Kidney (tissue), 14 donors: ENCODE data around the gene PAM16. TPM values are rescaled to one million over a fixed set of nuclear protein-coding genes. Genes with fewer than 3 reads are reported as not detected.

ENCODE experiments used
- DNase-seq, 5 donors: peaks; one replicate each; pipeline ENCODE4 v3.0.0-alpha.2; 2013 to 2020
- FAIRE-seq: peaks from 2 replicates; lab custom pipeline; 2012; peaks lifted over from hg19 to GRCh38; lab: Jason Lieb, UNC
- H3K27ac ChIP-seq, 2 donors: one replicate each; pipeline ENCODE4 v1.7.0; 2013; ENCODE audit warnings: low read depth in 2 of 2, low read length in 2 of 2, inconsistent platforms in 1 of 2
- H3K27me3 ChIP-seq: one replicate; pipeline ENCODE4 v1.7.1; 2013; ENCODE audit warnings: low read length, inconsistent platforms; ENCODE audit not compliant: control insufficient read depth, insufficient read depth
- H3K36me3 ChIP-seq, 3 donors: one replicate each; pipeline versions ENCODE4 v1.7.0 to v1.7.1; 2013; ENCODE audit warnings: low read length in 3 of 3, control low read depth in 1 of 3, inconsistent platforms in 1 of 3; ENCODE audit not compliant: insufficient read depth in 3 of 3, control insufficient read depth in 2 of 3
- H3K4me1 ChIP-seq, 3 donors: one replicate each; pipeline versions ENCODE4 v1.7.0 to v1.7.1; 2013; ENCODE audit warnings: low read length in 3 of 3, inconsistent platforms in 1 of 3, low read depth in 1 of 3; ENCODE audit not compliant: control insufficient read depth in 2 of 3, insufficient read depth in 2 of 3
- H3K4me3 ChIP-seq, 3 donors: one replicate each; pipeline versions ENCODE4 v1.7.0 to v1.8.1; 2013; ENCODE audit warnings: low read length in 3 of 3, control low read depth in 1 of 3, inconsistent platforms in 1 of 3
- H3K9ac ChIP-seq, 3 donors: one replicate each; pipeline versions ENCODE4 v1.7.0 to v1.7.1; 2013; ENCODE audit warnings: low read length in 3 of 3, control low read depth in 1 of 3, inconsistent platforms in 1 of 3
- H3K9me3 ChIP-seq, 3 donors: one replicate each; pipeline versions ENCODE4 v1.7.0 to v1.7.1; 2013; ENCODE audit warnings: low read length in 3 of 3, control low read depth in 1 of 3, inconsistent platforms in 1 of 3; ENCODE audit not compliant: control insufficient read depth in 2 of 3, insufficient read depth in 1 of 3
- intact Hi-C: fragments of 100-400 bp; cut with DNase I; formaldehyde crosslinking; loops from one replicate; pipeline ENCODE4 v1.11.1; 2022
- polyA plus RNA-seq: library from polyadenylated mRNA; stranded (reverse); fragments of 350-450 nt; fragmentation: Illumina TruSeq; extraction: RNeasy Lipid Tissue Mini Kit (QIAGEN cat#74804); gene quantifications from one replicate; pipeline ENCODE4 v1.2.3, GENCODE V29; 2014; ENCODE audit warnings: low read depth, low replicate concordance; ENCODE audit not compliant: insufficient read depth
- total RNA-seq: library from RNA; stranded (reverse); fragmentation: NEBNext Ultra II Directional; extraction: Animal tissue kit (Norgen Biotek cat#: 25700); gene quantifications from one replicate; pipeline ENCODE4 v1.2.1, GENCODE V29; 2021
- TF ChIP-seq, protein P1 (sequence below): IDR thresholded peaks from 3 replicates; pipeline ENCODE4 v1.5.1; 2012; ENCODE audit warnings: mild to moderate bottlenecking, moderate library complexity, borderline replicate concordance; ENCODE audit not compliant: insufficient read depth; ENCODE audit errors: extremely low read depth
- donor health status: control.
- donor health status: control.
- donor health status: control.
- donor health status: control.
- donor health status: control.
- donor health status: DM: yes; HTN: yes; CAD: no.
- donor health status: Normal renal cell carcinoma (clear cell type).

Gene PAM16
- total and polyA plus RNA-seq, 2 donors from 2014 or later = 29.4 to 61.1 TPM

DNA sequence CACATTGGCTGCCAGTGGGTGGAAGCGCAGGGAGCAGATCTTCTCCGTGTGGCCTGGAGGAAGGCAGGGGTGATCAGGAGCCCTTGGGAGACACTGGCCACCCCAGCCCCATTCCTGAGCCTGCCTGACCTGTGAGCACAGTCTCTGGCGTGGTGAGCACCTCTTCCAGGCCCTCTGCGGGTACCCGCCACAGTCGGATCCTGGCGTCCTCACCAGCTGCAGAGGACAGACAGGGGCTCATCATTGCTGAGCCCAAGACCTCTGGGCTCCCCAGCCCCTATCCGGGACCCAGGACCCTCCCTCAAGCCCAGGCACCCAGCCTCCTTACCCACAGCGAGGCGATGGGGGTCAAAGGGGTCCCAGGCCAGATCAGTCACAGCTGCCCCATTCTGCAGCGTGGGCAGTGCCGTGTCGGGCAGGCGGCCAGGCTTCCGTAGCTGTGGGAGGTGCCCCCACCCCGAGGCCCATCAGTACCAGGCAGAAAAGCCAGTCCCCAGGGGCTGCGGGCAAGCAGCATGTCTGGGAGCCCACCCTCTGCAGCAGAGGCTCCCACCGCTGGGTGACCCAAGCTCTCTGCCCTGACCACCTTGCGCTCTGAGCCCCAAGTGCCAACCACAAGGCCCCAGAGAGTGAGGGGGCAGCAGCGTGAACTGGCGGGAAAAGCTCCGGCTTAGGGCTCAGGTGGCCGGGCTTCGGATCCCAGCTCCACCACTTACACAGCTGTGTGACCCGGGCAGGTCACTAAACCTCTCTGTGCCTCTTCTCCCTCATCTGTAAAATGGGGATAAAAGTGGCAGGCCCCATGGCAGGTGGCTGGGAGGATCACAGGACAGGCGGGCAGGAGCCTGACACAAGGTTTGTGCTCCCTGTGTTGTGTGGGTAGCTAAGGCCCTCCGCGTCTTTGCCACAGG, 10.2 kb upstream of the PAM16 start:
- Histone ChIP-seq H3K36me3 (peaks cover 0 to 2% (median 0%) of the 10 kb centered on the region in 3 donors), H3K9me3 (no peaks in the 10 kb centered on the region), H3K27me3 (no peaks in the 10 kb centered on the region), H3K4me3 (no peak overlapping the region), H3K27ac (no peak overlapping the region), H3K4me1 (no peaks in the 10 kb centered on the region), H3K9ac (no peak overlapping the region)
- TF ChIP-seq, protein P1, sequence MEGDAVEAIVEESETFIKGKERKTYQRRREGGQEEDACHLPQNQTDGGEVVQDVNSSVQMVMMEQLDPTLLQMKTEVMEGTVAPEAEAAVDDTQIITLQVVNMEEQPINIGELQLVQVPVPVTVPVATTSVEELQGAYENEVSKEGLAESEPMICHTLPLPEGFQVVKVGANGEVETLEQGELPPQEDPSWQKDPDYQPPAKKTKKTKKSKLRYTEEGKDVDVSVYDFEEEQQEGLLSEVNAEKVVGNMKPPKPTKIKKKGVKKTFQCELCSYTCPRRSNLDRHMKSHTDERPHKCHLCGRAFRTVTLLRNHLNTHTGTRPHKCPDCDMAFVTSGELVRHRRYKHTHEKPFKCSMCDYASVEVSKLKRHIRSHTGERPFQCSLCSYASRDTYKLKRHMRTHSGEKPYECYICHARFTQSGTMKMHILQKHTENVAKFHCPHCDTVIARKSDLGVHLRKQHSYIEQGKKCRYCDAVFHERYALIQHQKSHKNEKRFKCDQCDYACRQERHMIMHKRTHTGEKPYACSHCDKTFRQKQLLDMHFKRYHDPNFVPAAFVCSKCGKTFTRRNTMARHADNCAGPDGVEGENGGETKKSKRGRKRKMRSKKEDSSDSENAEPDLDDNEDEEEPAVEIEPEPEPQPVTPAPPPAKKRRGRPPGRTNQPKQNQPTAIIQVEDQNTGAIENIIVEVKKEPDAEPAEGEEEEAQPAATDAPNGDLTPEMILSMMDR = no peak
- intact Hi-C loops = loop anchor here (5.0 kb wide), 1 partner anchor 41 kb away; no protein-coding TSS in a partner anchor
- DNase-seq (peak in 2 of 5 donors; percentile 52 to 73), FAIRE-seq (no peak)

DNA sequence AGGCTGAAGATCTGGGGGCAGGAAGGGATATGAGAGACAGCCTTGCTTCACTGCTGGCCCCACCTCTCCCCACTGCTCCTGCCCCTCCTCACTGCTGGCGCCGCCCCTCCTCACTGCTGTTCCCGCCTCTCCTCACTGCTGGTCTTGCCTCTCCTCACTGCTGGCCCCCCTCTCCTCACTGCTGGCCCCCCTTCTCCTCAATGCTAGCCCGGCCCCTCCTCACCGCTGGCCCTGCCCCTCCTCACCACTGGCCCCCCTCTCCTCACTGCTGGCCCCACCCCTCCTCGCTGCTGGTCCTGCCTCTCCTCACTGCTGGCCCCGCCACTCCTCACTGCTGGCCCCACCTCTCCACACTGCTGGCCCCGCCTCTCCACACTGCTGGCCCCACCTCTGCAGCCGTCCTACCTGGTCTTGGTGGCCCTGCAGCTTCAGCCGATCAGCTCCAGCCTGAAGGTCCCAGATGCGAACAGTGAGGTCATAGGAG, 9.5 kb upstream of the PAM16 start:
- Histone ChIP-seq H3K4me1 (no peaks in the 10 kb centered on the region), H3K9me3 (no peaks in the 10 kb centered on the region), H3K36me3 (peaks cover 0 to 2% (median 0%) of the 10 kb centered on the region in 3 donors), H3K4me3 (no peak overlapping the region), H3K27ac (no peak overlapping the region), H3K27me3 (no peaks in the 10 kb centered on the region), H3K9ac (no peak overlapping the region)
- FAIRE-seq (no peak), DNase-seq (peak in 4 of 5 donors; percentile 62 to 84 (median 69))
- TF ChIP-seq, protein P1 = no peak
- intact Hi-C loops = loop anchor here (5.0 kb wide), 1 partner anchor 42 kb away; no protein-coding TSS in a partner anchor

DNA sequence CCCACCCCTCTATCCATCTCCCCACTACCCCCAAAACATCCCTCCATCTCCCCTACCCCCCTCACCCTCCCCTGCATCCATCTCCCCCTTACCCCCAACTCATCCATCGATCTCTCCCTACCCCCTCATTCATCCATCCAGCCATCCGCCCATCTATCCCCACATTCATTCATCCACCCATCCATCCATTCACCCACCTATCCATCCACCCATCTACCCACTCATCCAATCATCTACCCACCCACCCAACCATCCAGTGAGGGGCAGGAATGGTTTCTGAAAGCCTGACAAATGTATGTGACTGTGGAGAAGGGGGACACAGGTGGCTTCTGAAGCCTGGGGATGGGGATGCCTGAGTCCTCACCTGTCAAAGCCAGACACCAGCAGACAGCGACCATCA, 8.8 kb upstream of the PAM16 start:
- Histone ChIP-seq H3K27ac (no peak overlapping the region), H3K4me1 (no peaks in the 10 kb centered on the region), H3K9me3 (no peaks in the 10 kb centered on the region), H3K4me3 (no peak overlapping the region), H3K36me3 (peaks cover 0 to 2% (median 0%) of the 10 kb centered on the region in 3 donors), H3K9ac (no peak overlapping the region), H3K27me3 (no peaks in the 10 kb centered on the region)
- FAIRE-seq (no peak), DNase-seq (no peak)
- TF ChIP-seq, protein P1 = no peak
- intact Hi-C loops = loop anchor here (5.0 kb wide), 1 partner anchor 42 kb away; no protein-coding TSS in a partner anchor
